GM12878 (cell line): ENCODE data around the gene GGT6. TPM values are rescaled to one million over a fixed set of nuclear protein-coding genes. Genes with fewer than 3 reads are reported as not detected.
A peak's percentile ranks its signal among the peaks of the same experiment; 100 is the strongest.

Experiments used
- ATAC-seq: fragments of 200-7000 bp; cut with Tn5 transposase; 3 replicates; pipeline ENCODE4 v1.9.1; 2020; ENCODE audit warnings: mild to moderate bottlenecking, moderate library complexity
- BruUV-seq: library from RNA; stranded (reverse); fragments of 400-500 nt; replicated peaks from 2 replicates; lab custom pipeline; 2021; lab: Mats Ljungman, UMichigan
- CTCF ChIA-PET: fragments of 300-600 bp; sonication (Branson Sonifier 250); formaldehyde crosslinking; extraction: SDS; loops from one replicate; lab custom pipeline; 2021; ENCODE audit warnings: inconsistent platforms; lab: Yijun Ruan, JAX
- POLR2A ChIA-PET: fragments of 350-600 bp; formaldehyde crosslinking; extraction: SDS; loops from one replicate; lab custom pipeline; 2021; ENCODE audit warnings: inconsistent platforms; lab: Charles Lee
- RAD21 ChIA-PET: fragments of 300-600 bp; sonication (Branson Sonifier 250); formaldehyde crosslinking; loops from one replicate; lab custom pipeline; 2023; ENCODE audit warnings: antibody characterized with exemption; ENCODE audit not compliant: unreplicated experiment; lab: Charles Lee
- SMC1A ChIA-PET: fragments of 300-600 bp; sonication (Branson Sonifier 250); formaldehyde crosslinking; loops from one replicate; lab custom pipeline; 2023; ENCODE audit not compliant: unreplicated experiment, uncharacterized antibody; lab: Charles Lee
- DNase-seq: peaks from one replicate; pipeline ENCODE4 v3.0.0-alpha.2; 2011; ENCODE audit warnings: low read depth, low spot score
- FAIRE-seq: peaks from 3 replicates; lab custom pipeline; 2011; peaks lifted over from hg19 to GRCh38; lab: Jason Lieb, UNC
- H2AFZ ChIP-seq: 2 replicates; pipeline ENCODE4 v1.6.0; 2011; ENCODE audit warnings: low read depth, low read length, control low read depth; ENCODE audit not compliant: control insufficient read depth
- H3K27ac ChIP-seq: 2 replicates; pipeline ENCODE4 v1.5.1; 2011; ENCODE audit warnings: control low read depth; ENCODE audit not compliant: control insufficient read depth, insufficient read depth
- H3K27me3 ChIP-seq, 2 experiments: replicated peaks in 1 of 2; 2 replicates each; pipeline versions ENCODE4 v1.6.0 to v1.6.1; 2011; ENCODE audit warnings: low read length in 1 of 2; ENCODE audit not compliant: control insufficient read depth in 2 of 2, insufficient read depth in 2 of 2
- H3K36me3 ChIP-seq, 2 experiments: 2 replicates each; pipeline ENCODE4 v1.5.1; 2011; ENCODE audit warnings: low read length in 1 of 2; ENCODE audit not compliant: control insufficient read depth in 2 of 2, insufficient read depth in 2 of 2
- H3K4me1 ChIP-seq: 2 replicates; pipeline ENCODE4 v1.6.1; 2011; ENCODE audit warnings: mild to moderate bottlenecking, low read length, moderate library complexity, mixed read lengths; ENCODE audit not compliant: control insufficient read depth, insufficient read depth
- H3K4me2 ChIP-seq: 2 replicates; pipeline ENCODE4 v1.6.0; 2011; ENCODE audit warnings: control low read depth; ENCODE audit not compliant: control insufficient read depth, insufficient read depth
- H3K4me3 ChIP-seq: fragments of 200-600 bp; sonication (generic); 2 replicates; pipeline ENCODE4 v1.5.1; 2016
- H3K79me2 ChIP-seq: 2 replicates; pipeline ENCODE4 v1.6.0; 2011; ENCODE audit warnings: low read length; ENCODE audit not compliant: control insufficient read depth, insufficient read depth
- H3K9ac ChIP-seq: 2 replicates; pipeline ENCODE4 v1.8.0; 2011; ENCODE audit warnings: low read length, control low read depth, mixed read lengths; ENCODE audit not compliant: control insufficient read depth, insufficient read depth
- H3K9me3 ChIP-seq: replicated peaks from 3 replicates; pipeline ENCODE4 v1.5.1; 2011; ENCODE audit warnings: mild to moderate bottlenecking, low read length; ENCODE audit not compliant: control insufficient read depth, insufficient read depth
- H4K20me1 ChIP-seq: 2 replicates; pipeline ENCODE4 v1.6.0; 2011; ENCODE audit not compliant: control insufficient read depth, insufficient read depth
- BHLHE40 ChIP-seq, 2 experiments: fragments of 450-650 bp in 1 of 2; IDR thresholded peaks; 2 replicates each; pipeline ENCODE4 v1.6.1; 2011 to 2017; ENCODE audit warnings: low read depth in 2 of 2, borderline replicate concordance in 1 of 2, improper control_type of control experiment in 1 of 2, low read length in 1 of 2, mild to moderate bottlenecking in 1 of 2
- EED ChIP-seq: sonication (generic); IDR thresholded peaks from 2 replicates; pipeline ENCODE4 v1.6.1; 2016; ENCODE audit warnings: antibody characterized with exemption, low read depth
- EGR1 ChIP-seq, 2 experiments: IDR thresholded peaks; 1 replicate in 1 of 2; 2 replicates in 1 of 2; pipeline ENCODE4 v1.6.1; 2011 to 2012; ENCODE audit warnings: low read depth in 2 of 2, low read length in 2 of 2, borderline replicate concordance in 1 of 2, mild to moderate bottlenecking in 1 of 2, moderate library complexity in 1 of 2
- RUNX3 ChIP-seq: IDR thresholded peaks from 2 replicates; pipeline ENCODE4 v1.6.1; 2012; ENCODE audit warnings: low read length, inconsistent platforms
- TCF12 ChIP-seq: IDR thresholded peaks from 2 replicates; pipeline ENCODE4 v1.6.1; 2011; ENCODE audit warnings: low read depth, mild to moderate bottlenecking, low read length
- WGBS: methylation state at CpG from one replicate; pipeline ENCODE4 v1.1.6; 2016; ENCODE audit warnings: low lambda C conversion rate; ENCODE audit not compliant: insufficient replicate concordance, insufficient coverage; ENCODE audit errors: missing lambda C conversion rate; 5-methylcytosine and 5-hydroxymethylcytosine counted together
- in situ Hi-C: fragments of 300-500 bp; cut with MboI; formaldehyde crosslinking; loops from 9 replicates; pipeline ENCODE4 v1.14.3; 2018; ENCODE audit warnings: mixed read lengths
- intact Hi-C: fragments of 100-400 bp; cut with micrococcal nuclease; formaldehyde crosslinking; loops from one replicate; pipeline ENCODE4 v1.14.2; 2022; ENCODE audit not compliant: unreplicated experiment
- polyA plus RNA-seq, 11 experiments: library from polyadenylated mRNA; depleted of rRNA in 4 of 11; unstranded in 6 of 11; stranded (reverse) in 5 of 11; fragments of >200 nt; fragmentation: Nextera tagmentation in 4 of 11; fragmentation: Illumina TruSeq in 1 of 11; extraction: Ambion mirVana in 4 of 11; extraction: Trizol in 1 of 11; gene quantifications; 1 replicate in 1 of 11; 2 replicates in 10 of 11; pipeline versions ENCODE4 v1.2.1 to v1.2.3, GENCODE V29; 2011 to 2016; ENCODE audit warnings: inconsistent platforms in 2 of 11, missing spikeins in 2 of 11, low read depth in 1 of 11
- total RNA-seq, 4 experiments: library from RNA; depleted of rRNA in 3 of 4; stranded (reverse); fragments of >200 nt in 3 of 4; fragmentation: Illumina TruSeq in 1 of 4; extraction: Trizol in 1 of 4; gene quantifications; 2 replicates each; pipeline versions ENCODE4 v1.2.1 to v1.2.3, GENCODE V29; 2013 to 2021
- TF ChIP-seq, protein P1 (sequence below): fragments of 450-650 bp; IDR thresholded peaks from 2 replicates; pipeline ENCODE4 v1.6.1; 2016; ENCODE audit warnings: mild to moderate bottlenecking, moderate library complexity, borderline replicate concordance

Gene GGT6
- total and polyA plus RNA-seq, 10 of the 15 experiments (the other 5 are each of a cell fraction or from before 2014, with no cell fraction given), result 0.01 to 0.26 (median 0.13) TPM; not detected in 5

DNA sequence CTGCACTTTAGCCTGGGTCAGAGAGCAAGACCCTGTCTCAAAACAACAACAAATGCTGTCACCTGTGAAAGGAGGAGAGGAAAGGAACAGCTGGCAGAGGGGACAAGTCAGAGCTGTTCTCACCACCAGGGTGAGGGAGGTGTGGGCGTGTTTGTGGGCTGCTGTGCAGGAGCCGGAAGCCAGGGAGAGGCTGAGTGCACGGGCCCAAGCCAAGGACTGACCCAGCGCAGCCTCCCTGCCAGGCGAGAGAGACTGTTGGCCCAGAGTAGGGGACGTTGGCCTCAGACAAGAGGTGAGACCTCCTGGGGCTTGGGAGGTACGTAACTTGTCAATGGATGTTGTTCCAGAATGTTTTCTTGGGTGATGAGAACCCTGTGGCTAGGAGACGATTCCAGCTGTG, 51.0 kb downstream of the GGT6 start:
- in situ Hi-C loops, result no loop called here
- SMC1A ChIA-PET, result interaction anchor here (0.8 to 1.2 kb wide), 2 partner anchors 9 to 14 kb away, joined by 3 read pairs; no protein-coding TSS in a partner anchor
- H2AFZ ChIP-seq, result no peak overlapping the region
- H3K36me3 ChIP-seq, result no peaks in the 10 kb centered on the region
- H3K4me2 ChIP-seq, result peak overlapping the region; percentile 1; the same call in 1 of the 2 replicates
- BruUV-seq, result no TSS peak
- no peak overlapping the region for H3K4me3 ChIP-seq
- H3K79me2 ChIP-seq, result no peaks in the 10 kb centered on the region
- H3K27me3 ChIP-seq, result no peaks in the 10 kb centered on the region
- peak; percentile 40; the same call in 1 of the 2 replicates for TF ChIP-seq RUNX3
- TF ChIP-seq, protein P1, sequence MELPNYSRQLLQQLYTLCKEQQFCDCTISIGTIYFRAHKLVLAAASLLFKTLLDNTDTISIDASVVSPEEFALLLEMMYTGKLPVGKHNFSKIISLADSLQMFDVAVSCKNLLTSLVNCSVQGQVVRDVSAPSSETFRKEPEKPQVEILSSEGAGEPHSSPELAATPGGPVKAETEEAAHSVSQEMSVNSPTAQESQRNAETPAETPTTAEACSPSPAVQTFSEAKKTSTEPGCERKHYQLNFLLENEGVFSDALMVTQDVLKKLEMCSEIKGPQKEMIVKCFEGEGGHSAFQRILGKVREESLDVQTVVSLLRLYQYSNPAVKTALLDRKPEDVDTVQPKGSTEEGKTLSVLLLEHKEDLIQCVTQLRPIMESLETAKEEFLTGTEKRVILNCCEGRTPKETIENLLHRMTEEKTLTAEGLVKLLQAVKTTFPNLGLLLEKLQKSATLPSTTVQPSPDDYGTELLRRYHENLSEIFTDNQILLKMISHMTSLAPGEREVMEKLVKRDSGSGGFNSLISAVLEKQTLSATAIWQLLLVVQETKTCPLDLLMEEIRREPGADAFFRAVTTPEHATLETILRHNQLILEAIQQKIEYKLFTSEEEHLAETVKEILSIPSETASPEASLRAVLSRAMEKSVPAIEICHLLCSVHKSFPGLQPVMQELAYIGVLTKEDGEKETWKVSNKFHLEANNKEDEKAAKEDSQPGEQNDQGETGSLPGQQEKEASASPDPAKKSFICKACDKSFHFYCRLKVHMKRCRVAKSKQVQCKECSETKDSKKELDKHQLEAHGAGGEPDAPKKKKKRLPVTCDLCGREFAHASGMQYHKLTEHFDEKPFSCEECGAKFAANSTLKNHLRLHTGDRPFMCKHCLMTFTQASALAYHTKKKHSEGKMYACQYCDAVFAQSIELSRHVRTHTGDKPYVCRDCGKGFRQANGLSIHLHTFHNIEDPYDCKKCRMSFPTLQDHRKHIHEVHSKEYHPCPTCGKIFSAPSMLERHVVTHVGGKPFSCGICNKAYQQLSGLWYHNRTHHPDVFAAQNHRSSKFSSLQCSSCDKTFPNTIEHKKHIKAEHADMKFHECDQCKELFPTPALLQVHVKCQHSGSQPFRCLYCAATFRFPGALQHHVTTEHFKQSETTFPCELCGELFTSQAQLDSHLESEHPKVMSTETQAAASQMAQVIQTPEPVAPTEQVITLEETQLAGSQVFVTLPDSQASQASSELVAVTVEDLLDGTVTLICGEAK, result no peak
- TF ChIP-seq BHLHE40 (IDR thresholded peaks at IDR 0.05; ENCODE audit: borderline replicate concordance in 1 of 2, low read depth in 2 of 2, low read length in 1 of 2), result peak in 1 of 2 experiments; percentile 49; a peak in 1 of 4 replicates
- TF ChIP-seq EED, result no peak
- TF ChIP-seq EGR1 (IDR thresholded peaks at IDR 0.05; ENCODE audit: borderline replicate concordance in 1 of 2, low read depth in 2 of 2, low read length in 2 of 2), result 0 out of 3 replicates have a peak, but pooled peaks of 1 of the 2 experiments have one; percentile 24
- 0 out of 2 replicates have a peak, but pooled peaks have one; percentile 15 for TF ChIP-seq TCF12
- WGBS, result 28% methylated on average over 8 of the region's 8 CpGs
- CTCF ChIA-PET, result interaction anchor here (1.4 to 2.0 kb wide), 3 partner anchors 16 to 57 kb away, joined by 3 to 7 read pairs (median 3); no protein-coding TSS in a partner anchor
- ATAC-seq (peak; percentile 90), DNase-seq (peak; percentile 4), FAIRE-seq (peak; percentile 81)
- POLR2A ChIA-PET, result interaction anchor here (1.2 kb wide), 1 partner anchor 10 kb away, joined by 4 read pairs; no protein-coding TSS in a partner anchor
- no peak overlapping the region for H3K27ac ChIP-seq
- no peak overlapping the region for H3K9ac ChIP-seq
- no peaks in the 10 kb centered on the region for H4K20me1 ChIP-seq
- H3K9me3 ChIP-seq, result no peaks in the 10 kb centered on the region
- H3K4me1 ChIP-seq, result peaks cover 6% of the 10 kb centered on the region; the same call in 1 of the 2 replicates
- RAD21 ChIA-PET, result interaction anchor here (0.6 to 1.5 kb wide), 2 partner anchors 89 to 721 kb away, joined by 3 read pairs; no protein-coding TSS in a partner anchor
- intact Hi-C loops, result no loop called here
